HEK293T (cell line): Measurements from ENCODE around the gene EYS.

Source experiments
- BHLHE40 ChIP-seq: fragments of 450-650 bp; IDR thresholded peaks from 2 replicates; pipeline ENCODE4 v1.6.1; 2016; ENCODE audit warnings: mild to moderate bottlenecking, moderate library complexity, borderline replicate concordance
- ELF4 ChIP-seq: fragments of 450-650 bp; IDR thresholded peaks from 2 replicates; pipeline ENCODE4 v1.6.1; 2017; ENCODE audit warnings: antibody characterized with exemption
- FOXK2 ChIP-seq: fragments of 450-650 bp; IDR thresholded peaks from 2 replicates; pipeline ENCODE4 v1.6.1; 2016; ENCODE audit warnings: mild to moderate bottlenecking
- HDGF ChIP-seq: fragments of 450-650 bp; IDR thresholded peaks from 2 replicates; pipeline ENCODE4 v1.6.1; 2017; ENCODE audit warnings: antibody characterized with exemption, borderline replicate concordance
- L3MBTL2 ChIP-seq: fragments of 450-650 bp; conservative IDR thresholded peaks from 2 replicates; pipeline ENCODE4 v1.6.1; 2016; ENCODE audit warnings: mild to moderate bottlenecking
- LEF1 ChIP-seq: fragments of 450-650 bp; IDR thresholded peaks from 2 replicates; pipeline ENCODE4 v1.6.1; 2017; ENCODE audit warnings: mild to moderate bottlenecking, borderline replicate concordance
- NFRKB ChIP-seq: fragments of 450-650 bp; IDR thresholded peaks from 2 replicates; pipeline ENCODE4 v1.6.1; 2016; ENCODE audit warnings: mild to moderate bottlenecking, moderate library complexity
- PKNOX1 ChIP-seq: fragments of 450-650 bp; IDR thresholded peaks from 2 replicates; pipeline ENCODE4 v1.6.1; 2016
- SP1 ChIP-seq: fragments of 450-650 bp; IDR thresholded peaks from 2 replicates; pipeline ENCODE4 v1.6.1; 2017
- SUZ12 ChIP-seq: fragments of 450-650 bp; IDR thresholded peaks from 2 replicates; pipeline ENCODE4 v1.6.1; 2016; ENCODE audit warnings: mild to moderate bottlenecking
- TARDBP ChIP-seq: fragments of 450-650 bp; IDR thresholded peaks from 2 replicates; pipeline ENCODE4 v1.6.1; 2016
- ZNF384 ChIP-seq: fragments of 450-650 bp; IDR thresholded peaks from 2 replicates; pipeline ENCODE4 v1.6.1; 2016

GRCh38 chr6:65113581-65113980 lies 593.4 kb downstream of the EYS start:
- TF ChIP-seq ELF4 (no peak), FOXK2 (no peak), SP1 (no peak), BHLHE40 (no peak), NFRKB (no peak), TARDBP (no peak), L3MBTL2 (no peak), SUZ12 (no peak), LEF1 (no peak), HDGF (no peak), PKNOX1 (no peak), ZNF384 (no peak)
